ENCODE measurements around the gene ABCC1. TPM values are rescaled to one million over a fixed set of nuclear protein-coding genes. Genes with fewer than 3 reads are reported as not detected.

ABCC1 gene
- total and polyA plus RNA-seq, 2 of the 4 experiments (the other 2 are of a cell fraction): 39.4 to 66.0 TPM

DNA sequence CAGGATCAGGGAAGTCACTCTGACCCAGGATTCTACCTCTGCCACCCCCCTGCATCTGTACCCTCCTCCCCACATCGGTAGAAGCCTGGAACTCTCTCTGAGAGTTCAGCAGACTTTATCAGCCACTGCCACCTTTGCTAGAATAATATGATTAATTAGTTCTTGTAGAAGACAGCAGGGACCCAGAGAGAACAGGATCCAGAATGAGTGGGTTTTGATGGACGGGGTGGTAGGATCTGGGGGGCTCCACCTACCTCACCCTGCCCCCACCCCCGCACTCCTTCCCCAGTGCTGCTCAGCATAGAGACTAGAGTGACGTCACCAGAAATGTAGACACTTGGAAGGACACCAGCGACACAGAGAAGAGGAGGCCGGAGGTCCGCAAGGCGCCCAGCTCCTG, 240.4 kb downstream of the ABCC1 start:
- TF ChIP-seq CHD1 (IDR thresholded peaks at IDR 0.05; ENCODE audit: low read depth, low read length) (no peak), RAD21 (IDR thresholded peaks at IDR 0.05; ENCODE audit: low read length) (no peak), ELK1 (IDR thresholded peaks at IDR 0.05; ENCODE audit: borderline replicate concordance, low read depth, low read length) (no peak), RFX5 (IDR thresholded peaks at IDR 0.05; ENCODE audit: low read depth, low read length) (no peak), MAFK (IDR thresholded peaks at IDR 0.05; ENCODE audit: low read depth, low read length) (no peak), CTCF (conservative IDR thresholded peaks at IDR 0.05; ENCODE audit: low read depth, low read length) (no peak), MXI1 (IDR thresholded peaks at IDR 0.05; ENCODE audit: borderline replicate concordance, low read depth, low read length) (no peak), RCOR1 (IDR thresholded peaks at IDR 0.05; ENCODE audit: insufficient replicate concordance, low read length) (no peak), NFE2L2 (IDR thresholded peaks at IDR 0.05; ENCODE audit: low read depth, low read length) (no peak), BHLHE40 (IDR thresholded peaks at IDR 0.05; ENCODE audit: low read depth, low read length) (no peak)
- no peak overlapping the region for H3K4me3 ChIP-seq (ENCODE audit: insufficient read depth, low read depth, low read length)
- H3K4ac ChIP-seq (ENCODE audit: low read depth, low read length): no peak overlapping the region
- H2AK5ac ChIP-seq (ENCODE audit: low read depth, low read length): no peak overlapping the region
- H2AFZ ChIP-seq (replicated peaks; ENCODE audit: low read length, poor library complexity): no peak overlapping the region
- no peaks in the 10 kb centered on the region for H3K9me1 ChIP-seq (ENCODE audit: insufficient read depth, low read length)
- ChIA-PET CTCF (interaction anchor here (0.6 kb wide), 1 partner anchor 106 kb away, joined by 3 read pairs; no protein-coding TSS in a partner anchor), POLR2A (ENCODE audit: unreplicated experiment) (interaction anchor here (0.6 kb wide), 1 partner anchor 14 kb away, joined by 3 read pairs; no protein-coding TSS in a partner anchor)
- in situ Hi-C loops (cut with MboI; ENCODE audit: low sequenced_read_pairs): loop anchor here (10.0 kb wide), 1 partner anchor 425 kb away; no protein-coding TSS in a partner anchor
- no peak overlapping the region for H3K27ac ChIP-seq (ENCODE audit: insufficient read depth, low read length)
- DNase-seq: no peak
- dilution Hi-C loops (cut with HindIII; ENCODE audit: low sequenced_read_pairs, unreplicated experiment): no loop called here
- peaks cover 4% of the 10 kb centered on the region for H3K27me3 ChIP-seq (ENCODE audit: control insufficient read depth, insufficient read depth, low read length)
- H3K18ac ChIP-seq (ENCODE audit: low read depth, low read length): no peak overlapping the region
- H3K4me1 ChIP-seq (ENCODE audit: control insufficient read depth, insufficient read depth, low read length): no peaks in the 10 kb centered on the region
- no peak overlapping the region for H3K56ac ChIP-seq (ENCODE audit: extremely low read depth, insufficient read depth, low read length)
- intact Hi-C loops (cut with micrococcal nuclease): loop anchor here (5.0 to 10.0 kb wide), 2 partner anchors 418 to 485 kb away; no protein-coding TSS in a partner anchor
- no peak overlapping the region for H2BK5ac ChIP-seq (ENCODE audit: low read depth, low read length, poor library complexity, severe bottlenecking)
- H3K79me1 ChIP-seq (ENCODE audit: low read depth in 1 of 2, low read length in 2 of 2): no peaks in the 10 kb centered on the region
- no peak for ATAC-seq (ENCODE audit: low read depth)
- H4K5ac ChIP-seq (ENCODE audit: low read depth, low read length): no peak overlapping the region
- no peak overlapping the region for H3K9ac ChIP-seq (ENCODE audit: low read depth, low read length)
- no TSS peak for BruUV-seq (replicated peaks)
- H4K8ac ChIP-seq (ENCODE audit: low read depth in 2 of 2, low read length in 2 of 2): no peak overlapping the region
- H2BK15ac ChIP-seq (ENCODE audit: low read depth, low read length): no peak overlapping the region
- H2AK9ac ChIP-seq (replicated peaks; ENCODE audit: low read depth, low read length, poor library complexity): no peak overlapping the region
- no peak overlapping the region for H2BK120ac ChIP-seq (ENCODE audit: low read depth, low read length)
- no peak overlapping the region for H3K23ac ChIP-seq (ENCODE audit: low read depth, low read length)
- no peaks in the 10 kb centered on the region for H3K9me3 ChIP-seq (ENCODE audit: control insufficient read depth, insufficient read depth, low read length)
- no peak overlapping the region for H4K91ac ChIP-seq (ENCODE audit: insufficient read depth, low read depth, low read length)
- 72% methylated on average over 3 of the region's 8 CpGs; no CpG with 5 or more reads in 1 of the 2 experiments for WGBS, 2 experiments (ENCODE audit: extremely low coverage in 2 of 2, insufficient read length in 1 of 2)
- no peaks in the 10 kb centered on the region for H4K20me1 ChIP-seq (ENCODE audit: insufficient read depth, low read length)
- no peak overlapping the region for H3K14ac ChIP-seq (replicated peaks; ENCODE audit: low read depth, low read length)
- H3K4me2 ChIP-seq (ENCODE audit: low read depth, low read length): no peak overlapping the region
- no peaks in the 10 kb centered on the region; the same call in none of the 2 replicates for H3K36me3 ChIP-seq (ENCODE audit: control insufficient read depth, insufficient read depth, low read length)
- no peak overlapping the region for H2BK20ac ChIP-seq (ENCODE audit: low read depth, low read length)

All from IMR-90 (cell line).